T-helper 17 cell (primary cell): Measurements from ENCODE around the gene RITA1. TPM values are rescaled to one million over a fixed set of nuclear protein-coding genes. Genes with fewer than 3 reads are reported as not detected.
"Not testable (repeated sequence)": the region's sequence is repeated elsewhere in the genome, so short reads cannot be mapped to it uniquely, and the experiment has no call there.

Source experiments
- ATAC-seq: fragments of 150-1000 bp; cut with Tn5 transposase; 2 replicates; pipeline ENCODE4 v1.10.0; 2021; ENCODE audit warnings: mild to moderate bottlenecking, moderate library complexity
- DNase-seq, 3 donors: peaks; one replicate each; pipeline versions ENCODE4 v3.0.0 to v3.0.0-alpha.2; 2020 to 2021
- H3K9me3 ChIP-seq: one replicate; pipeline ENCODE4 v1.7.0; 2013; ENCODE audit warnings: low read length, mild to moderate bottlenecking; ENCODE audit not compliant: control insufficient read depth, poor library complexity, severe bottlenecking
- H3K27ac Mint-ChIP-seq: one replicate; pipeline ENCODE4 v1.8.0; 2022; ENCODE audit warnings: mild to moderate bottlenecking, moderate library complexity, mixed read lengths
- H3K27me3 Mint-ChIP-seq: one replicate; pipeline ENCODE4 v1.8.0; 2022; ENCODE audit warnings: mixed read lengths
- H3K36me3 Mint-ChIP-seq: one replicate; pipeline ENCODE4 v1.8.0; 2022; ENCODE audit warnings: low read depth, mixed read lengths
- H3K4me1 Mint-ChIP-seq: one replicate; pipeline ENCODE4 v1.8.0; 2022; ENCODE audit warnings: mild to moderate bottlenecking, mixed read lengths
- H3K4me3 Mint-ChIP-seq: one replicate; pipeline ENCODE4 v1.8.0; 2022; ENCODE audit warnings: mild to moderate bottlenecking, moderate library complexity, mixed read lengths
- total RNA-seq, 4 donors: library from RNA in 2 of 4; stranded (reverse) in 2 of 4; gene quantifications; one replicate each; pipeline ENCODE4 v1.2.3 and lab custom pipeline; 2022 to 2026

RITA1 gene
- total RNA-seq (1 to 10 TPM; 5.1 to 8.6 TPM), total RNA-seq (lab: John Stamatoyannopoulos, UW) (9.5 to 13.4 reads per million in 2 donors)

GRCh38 chr12:113185180-113186032 lies at the start of gene RITA1, which contains the start of gene DDX54:
Gene RITA1, plus strand, starts transcription at chr12:113185721. Its CDS starts 1,026 bp downstream, at chr12:113186747.
Gene DDX54, minus strand, starts transcription at chr12:113185478. Its CDS starts 27 bp downstream, at chr12:113185451.
- peak; percentile 72 to 77 (median 75) for DNase-seq
- H3K4me3 Mint-ChIP-seq = peak within 1 kb of the TSS; percentile 91

GRCh38 chr12:113136128-113136989 lies 49.2 kb upstream of the RITA1 start:
- Mint-ChIP-seq H3K27me3 (peaks cover 12% of the 10 kb centered on the region), H3K27ac (peak overlapping the region; percentile 51), H3K4me1 (peaks cover 8% of the 10 kb centered on the region), H3K4me3 (peak overlapping the region; percentile 89), H3K36me3 (peaks cover 2% of the 10 kb centered on the region)
- no peaks in the 10 kb centered on the region for H3K9me3 ChIP-seq
- DNase-seq = peak in 2 of 3 donors; percentile 23 to 41
- peak; percentile 74 for ATAC-seq

More at GRCh38 chr12:113185180-113186032, at the start of gene RITA1, which contains the start of gene DDX54:
- Mint-ChIP-seq H3K27ac (peak within 1 kb of the TSS; percentile 91), H3K27me3 (no peaks in the 10 kb centered on the region), H3K4me1 (peaks cover 21% of the 10 kb centered on the region), H3K36me3 (peaks cover 3% of the 10 kb centered on the region)
- peak; percentile 71 for ATAC-seq
- H3K9me3 ChIP-seq = no peaks in the 10 kb centered on the region

- Mint-ChIP-seq H3K4me1 (peaks cover 8% of the 10 kb centered on the region), H3K27ac (no peak overlapping the region), H3K27me3 (peaks cover 12% of the 10 kb centered on the region), H3K4me3 (peak overlapping the region; percentile 63), H3K36me3 (peaks cover 2% of the 10 kb centered on the region)
- no peak for DNase-seq
- H3K9me3 ChIP-seq = no peaks in the 10 kb centered on the region
- no peak for ATAC-seq
Measured at GRCh38 chr12:113136990-113137511, 48.5 kb upstream of the RITA1 start.

- Mint-ChIP-seq H3K4me3 (no peak overlapping the region), H3K27ac (no peak overlapping the region), H3K36me3 (no peaks in the 10 kb centered on the region), H3K4me1 (peaks cover 8% of the 10 kb centered on the region), H3K27me3 (peaks cover 12% of the 10 kb centered on the region)
- H3K9me3 ChIP-seq = no peaks in the 10 kb centered on the region
- DNase-seq = no peak
- no peak for ATAC-seq
Measured at GRCh38 chr12:113137861-113138783, 47.4 kb upstream of the RITA1 start.

- Mint-ChIP-seq H3K27ac (no peak overlapping the region), H3K36me3 (no peaks in the 10 kb centered on the region), H3K27me3 (peaks cover 12% of the 10 kb centered on the region), H3K4me1 (peaks cover 8% of the 10 kb centered on the region), H3K4me3 (no peak overlapping the region)
- DNase-seq (no peak), ATAC-seq (no peak)
- H3K9me3 ChIP-seq = no peaks in the 10 kb centered on the region
Measured at GRCh38 chr12:113138826-113139225, 46.7 kb upstream of the RITA1 start.

GRCh38 chr12:113140706-113141105 lies 44.8 kb upstream of the RITA1 start:
- Mint-ChIP-seq H3K36me3 (no peaks in the 10 kb centered on the region), H3K27me3 (peaks cover 12% of the 10 kb centered on the region), H3K4me3 (no peak overlapping the region), H3K4me1 (peaks cover 5% of the 10 kb centered on the region), H3K27ac (no peak overlapping the region)
- DNase-seq (no peak), ATAC-seq (no peak)
- no peaks in the 10 kb centered on the region for H3K9me3 ChIP-seq

GRCh38 chr12:113141716-113142115 lies 43.8 kb upstream of the RITA1 start:
- H3K27ac Mint-ChIP-seq, H3K36me3 Mint-ChIP-seq, H3K4me1 Mint-ChIP-seq, DNase-seq, H3K9me3 ChIP-seq, H3K27me3 Mint-ChIP-seq, ATAC-seq, H3K4me3 Mint-ChIP-seq: not testable (repeated sequence)

- H3K4me1 Mint-ChIP-seq = no peaks in the 10 kb centered on the region
- H3K27ac Mint-ChIP-seq = no peak overlapping the region
- DNase-seq (no peak), ATAC-seq (no peak)
- H3K27me3 Mint-ChIP-seq = no peaks in the 10 kb centered on the region
- H3K4me3 Mint-ChIP-seq = no peak overlapping the region
- no peaks in the 10 kb centered on the region for H3K9me3 ChIP-seq
- no peaks in the 10 kb centered on the region for H3K36me3 Mint-ChIP-seq
Measured at GRCh38 chr12:113142173-113142885, 43.2 kb upstream of the RITA1 start.

- DNase-seq = no peak
Measured at GRCh38 chr12:113142886-113143332, 42.6 kb upstream of the RITA1 start.

GRCh38 chr12:113143959-113144358 lies 41.6 kb upstream of the RITA1 start:
- no peaks in the 10 kb centered on the region for H3K9me3 ChIP-seq
- no peaks in the 10 kb centered on the region for H3K36me3 Mint-ChIP-seq
- no peak overlapping the region for H3K27ac Mint-ChIP-seq
- H3K4me3 Mint-ChIP-seq = no peak overlapping the region
- ATAC-seq = no peak
- H3K4me1 Mint-ChIP-seq = no peaks in the 10 kb centered on the region
- no peaks in the 10 kb centered on the region for H3K27me3 Mint-ChIP-seq
- no peak for DNase-seq

More at GRCh38 chr12:113142886-113143332, 42.6 kb upstream of the RITA1 start:
- H3K9me3 ChIP-seq = no peaks in the 10 kb centered on the region
- no peaks in the 10 kb centered on the region for H3K4me1 Mint-ChIP-seq
- no peaks in the 10 kb centered on the region for H3K36me3 Mint-ChIP-seq
- no peak for ATAC-seq
- H3K4me3 Mint-ChIP-seq = no peak overlapping the region
- no peaks in the 10 kb centered on the region for H3K27me3 Mint-ChIP-seq
- no peak overlapping the region for H3K27ac Mint-ChIP-seq

- Mint-ChIP-seq H3K4me3 (no peak overlapping the region), H3K27ac (no peak overlapping the region), H3K27me3 (no peaks in the 10 kb centered on the region), H3K4me1 (no peaks in the 10 kb centered on the region), H3K36me3 (no peaks in the 10 kb centered on the region)
- no peaks in the 10 kb centered on the region for H3K9me3 ChIP-seq
- ATAC-seq (no peak), DNase-seq (no peak)
Measured at GRCh38 chr12:113144806-113145205, 40.7 kb upstream of the RITA1 start.
